HG02642 (cell line): Measurements from ENCODE around the gene PIP.
"Not testable (repeated sequence)": the region's sequence is repeated elsewhere in the genome, so short reads cannot be mapped to it uniquely, and the experiment has no call there.

ENCODE experiments used
- ATAC-seq: cut with Tn5 transposase; IDR thresholded peaks from one replicate; pipeline ENCODE4 v1.9.1; 2021; ENCODE audit warnings: mild to moderate bottlenecking; ENCODE audit not compliant: unreplicated experiment, poor library complexity

Gene PIP

GRCh38 chr7:143131781-143132180 is at the start of gene PIP:
Gene PIP, plus strand, starts transcription at chr7:143132077. Its CDS starts 40 bp downstream, at chr7:143132117.
- ATAC-seq = no peak

DNA sequence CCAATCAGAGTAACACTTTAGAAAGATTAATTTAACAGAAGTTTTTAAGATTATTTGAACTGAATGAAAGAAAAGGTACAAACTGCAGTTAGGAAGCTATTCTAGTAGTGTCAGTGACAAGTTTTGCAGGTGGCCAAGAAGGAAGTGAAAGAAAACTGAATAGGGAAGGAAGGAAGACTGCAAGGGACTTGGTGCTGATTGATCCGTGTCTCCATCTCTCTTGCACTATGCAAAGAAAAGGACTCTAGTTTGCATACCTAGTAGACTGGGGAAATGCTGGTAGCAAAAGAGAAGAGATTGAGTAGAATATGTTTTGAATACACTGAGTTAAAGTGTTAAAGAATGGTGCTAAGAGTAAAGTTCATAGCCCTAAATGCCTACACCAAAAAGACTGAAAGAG is 46.8 kb upstream of the PIP start:
- ATAC-seq = no peak

- ATAC-seq = not testable (repeated sequence)
Observed at GRCh38 chr7:143085610-143086009, 46.3 kb upstream of the PIP start.

- not testable (repeated sequence) for ATAC-seq
Observed at GRCh38 chr7:143088549-143089231, 43.2 kb upstream of the PIP start.

DNA sequence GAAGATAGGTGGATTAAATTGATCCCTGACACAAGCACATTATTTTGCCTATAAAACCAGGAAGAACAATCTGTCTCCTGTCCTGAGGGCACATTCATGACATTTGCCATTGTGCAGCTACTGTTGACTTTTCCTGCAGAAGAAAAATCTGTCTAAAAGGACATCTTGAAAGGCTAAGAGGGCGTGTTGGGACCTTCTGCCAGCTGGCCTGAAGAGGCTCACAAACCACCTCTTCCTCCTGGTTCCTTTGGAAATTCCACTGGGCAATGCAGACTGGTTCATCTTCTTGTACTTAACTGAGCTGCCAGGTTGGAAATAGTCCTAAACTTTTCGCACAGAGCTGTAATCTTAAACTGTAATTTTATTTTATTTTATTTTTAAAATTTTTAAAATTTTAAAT is 35.7 kb upstream of the PIP start:
- no peak for ATAC-seq

- ATAC-seq = not testable (repeated sequence)
Observed at GRCh38 chr7:143099579-143099978, 32.3 kb upstream of the PIP start.

- no peak for ATAC-seq
Observed at GRCh38 chr7:143104759-143105158, 27.1 kb upstream of the PIP start.

GRCh38 chr7:143108019-143108418 is 23.9 kb upstream of the PIP start:
- ATAC-seq = not testable (repeated sequence)

DNA sequence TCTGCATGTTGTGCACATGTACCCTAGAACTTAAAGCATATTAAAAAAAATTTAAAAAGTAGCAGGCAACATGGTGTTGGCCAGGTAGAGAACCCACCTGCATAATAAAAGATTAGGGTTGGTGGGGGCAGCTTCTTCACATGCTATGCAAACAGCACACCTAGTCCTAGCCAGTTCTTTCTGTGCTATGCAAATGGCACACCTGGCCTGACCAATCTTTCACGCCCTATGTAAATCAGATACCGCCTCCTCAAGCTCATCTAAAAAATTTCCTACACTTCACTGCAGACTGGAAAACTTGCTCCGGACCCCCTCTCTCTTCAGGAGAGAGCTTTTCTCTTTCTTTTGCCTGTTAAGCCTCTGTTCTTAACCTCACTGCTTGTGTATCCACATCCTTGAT is 14.5 kb upstream of the PIP start:
- ATAC-seq = no peak

DNA sequence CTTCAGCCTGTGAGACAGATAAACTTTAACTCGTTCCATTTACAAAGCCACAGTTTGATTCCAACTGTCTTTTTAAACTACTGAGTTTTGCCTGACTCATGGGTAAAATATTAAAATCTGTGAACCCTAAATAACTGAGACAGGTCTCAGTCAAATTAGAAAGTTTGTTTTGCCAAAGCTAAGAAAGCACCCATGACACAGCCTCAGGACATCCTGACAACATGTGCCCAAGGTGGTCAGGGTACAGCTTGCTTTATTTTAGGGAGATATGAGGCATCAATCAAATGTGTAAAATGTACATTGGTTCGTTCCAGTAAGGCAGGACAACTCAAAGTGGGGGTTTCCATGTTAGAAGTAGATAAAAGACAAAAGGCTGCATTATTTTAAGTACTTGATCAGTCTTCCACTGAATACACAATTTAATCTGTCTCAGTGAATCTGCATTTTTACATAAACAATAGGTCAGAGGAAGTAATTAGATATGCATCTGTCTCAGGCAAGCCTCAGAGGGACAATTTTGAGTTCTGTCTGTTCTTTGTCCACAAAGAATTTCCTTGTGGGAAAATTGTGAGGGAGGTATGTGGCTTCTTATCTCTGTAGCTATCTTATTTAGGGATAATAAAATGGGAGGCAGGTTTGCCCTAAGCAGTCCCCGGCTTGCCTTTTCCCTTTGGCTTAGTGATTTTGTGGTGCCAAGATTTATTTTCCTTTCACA is 11.0 kb upstream of the PIP start:
- ATAC-seq = no peak

DNA sequence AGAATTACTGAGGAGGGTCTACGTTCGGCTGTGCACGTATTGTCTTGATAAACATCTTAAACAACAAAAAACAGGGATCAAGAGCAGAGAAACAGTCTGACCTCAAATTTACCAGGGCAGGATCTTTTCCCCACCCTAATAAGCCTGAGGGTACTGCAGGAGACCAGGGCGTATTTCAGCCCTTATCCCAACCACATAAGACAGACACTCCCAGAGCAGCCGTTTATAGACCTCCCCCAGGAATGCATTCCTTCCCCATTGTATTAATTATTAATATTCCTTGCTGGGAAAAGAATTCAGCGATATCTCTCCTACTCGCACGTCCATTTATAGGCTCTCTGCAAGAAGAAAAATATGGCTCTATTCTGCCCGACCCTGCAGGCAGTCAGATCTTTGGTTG is 8.6 kb upstream of the PIP start:
- ATAC-seq = not testable (repeated sequence)

GRCh38 chr7:143126146-143126545 is 5.7 kb upstream of the PIP start:
- ATAC-seq = no peak

DNA sequence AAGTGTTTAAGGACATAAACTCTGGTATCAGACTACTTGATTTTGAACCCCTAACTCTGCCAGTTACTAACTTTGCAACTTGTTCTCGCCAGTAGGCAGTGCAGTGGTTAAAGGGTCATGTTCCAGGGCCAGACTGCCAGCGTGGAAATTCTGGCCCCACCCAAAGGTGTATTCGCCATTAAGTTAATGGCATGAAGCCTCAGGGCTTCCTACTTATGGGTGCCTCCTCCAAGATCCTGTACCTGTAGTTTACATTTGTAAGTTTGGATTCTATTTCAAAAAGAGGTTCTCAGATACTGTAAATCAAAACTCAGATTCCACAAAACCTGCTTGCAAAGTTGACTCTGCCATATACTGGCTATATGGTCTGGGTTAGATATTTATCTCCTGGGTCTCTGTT is 2.8 kb upstream of the PIP start:
- no peak for ATAC-seq

DNA sequence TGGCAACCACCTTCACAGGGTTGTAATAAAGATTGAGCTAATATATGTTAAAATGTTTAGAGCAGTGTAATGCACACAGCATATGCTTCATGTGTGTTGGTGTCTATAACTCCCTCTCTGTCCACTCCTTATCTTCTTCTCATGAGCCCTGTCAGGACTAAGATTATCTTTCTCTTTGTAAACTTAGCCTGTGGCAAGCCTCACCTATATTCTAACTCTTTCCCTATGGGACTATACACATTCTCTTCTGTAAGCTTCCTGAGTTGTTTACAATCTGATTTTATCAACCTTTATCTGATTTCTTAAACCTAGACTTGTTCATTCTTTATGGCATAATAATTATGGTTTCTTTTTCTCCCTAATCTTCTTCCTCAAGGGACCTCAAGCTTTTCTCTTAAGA is 2.4 kb upstream of the PIP start:
- ATAC-seq = no peak

GRCh38 chr7:143130541-143130940 is 1.3 kb upstream of the PIP start:
- ATAC-seq = no peak

DNA sequence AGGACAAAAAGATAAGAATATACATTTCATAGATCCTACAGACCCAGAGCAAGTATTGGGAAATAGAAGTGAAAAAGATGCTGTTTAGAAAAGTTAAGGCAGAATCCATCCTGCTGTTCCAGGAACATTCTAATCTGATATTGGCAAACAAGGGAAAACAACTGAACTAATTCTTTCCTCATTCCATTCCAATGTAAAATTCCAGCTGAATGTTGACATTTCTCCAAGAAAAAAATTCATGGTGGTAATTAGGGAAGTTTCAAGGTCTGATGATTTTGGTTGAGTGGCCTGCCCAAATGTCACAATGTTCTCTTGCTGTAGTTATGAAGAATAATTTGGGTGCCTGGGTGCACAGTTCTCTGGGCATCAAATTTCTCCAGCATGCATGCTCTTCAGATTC is 15.2 kb downstream of the PIP start:
- no peak for ATAC-seq

DNA sequence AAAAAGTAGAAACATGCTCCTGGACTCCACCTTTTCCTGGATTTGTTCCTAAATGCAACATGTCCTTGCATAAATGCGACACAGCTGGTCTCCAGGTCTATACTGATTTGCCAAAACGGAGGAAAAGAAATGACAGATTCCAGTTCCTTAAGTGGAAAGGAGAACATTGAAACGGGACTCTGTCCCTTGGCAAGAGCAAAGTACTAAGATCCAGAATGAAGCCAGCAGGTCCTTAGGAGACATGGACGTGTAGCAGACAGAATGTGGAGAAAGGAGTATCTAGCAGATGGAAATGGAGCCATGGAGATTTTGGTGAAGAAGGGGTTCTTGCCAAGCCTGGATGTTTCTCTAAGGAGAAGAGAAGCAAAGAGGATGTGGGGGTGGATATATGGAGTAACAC is 16.2 kb downstream of the PIP start:
- no peak for ATAC-seq

DNA sequence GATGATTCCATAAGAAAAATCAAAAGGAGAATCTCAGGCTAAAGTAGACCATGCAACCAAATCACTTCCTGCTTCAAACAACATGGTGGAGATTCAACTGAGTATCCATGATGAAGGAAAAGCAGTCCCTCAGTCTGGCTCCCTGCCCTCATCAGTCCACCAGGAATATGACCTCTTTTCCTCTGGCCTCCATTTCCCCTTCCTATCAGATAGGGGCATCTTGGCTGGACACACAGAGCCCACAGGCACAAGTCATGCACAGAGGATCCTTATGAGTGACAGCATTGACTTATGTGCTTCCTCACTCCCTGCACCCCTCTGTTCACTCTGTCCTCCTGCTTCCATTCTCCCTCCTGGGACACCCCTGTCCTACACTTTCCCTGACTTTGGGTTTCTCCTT is 16.8 kb downstream of the PIP start:
- ATAC-seq = no peak

DNA sequence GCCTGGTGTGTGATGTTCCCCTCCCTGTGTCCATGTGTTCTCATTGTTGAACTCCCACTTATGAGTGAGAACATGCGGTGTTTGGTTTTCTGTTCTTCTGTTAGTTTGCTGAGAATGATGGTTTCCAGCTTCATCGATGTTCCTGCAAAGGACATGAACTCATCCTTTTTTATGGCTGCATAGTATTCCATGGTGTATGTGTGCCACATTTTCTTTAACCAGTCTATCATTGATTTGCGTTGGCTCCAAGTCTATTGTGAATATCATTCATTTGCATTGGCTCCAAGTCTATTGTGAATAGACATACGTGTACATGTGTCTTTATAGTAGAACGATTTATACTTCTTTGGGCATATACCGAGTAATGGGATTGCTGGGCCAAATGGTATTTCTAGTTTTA is 18.8 kb downstream of the PIP start:
- ATAC-seq = not testable (repeated sequence)

GRCh38 chr7:143158617-143159016 is 26.7 kb downstream of the PIP start:
- ATAC-seq = not testable (repeated sequence)

DNA sequence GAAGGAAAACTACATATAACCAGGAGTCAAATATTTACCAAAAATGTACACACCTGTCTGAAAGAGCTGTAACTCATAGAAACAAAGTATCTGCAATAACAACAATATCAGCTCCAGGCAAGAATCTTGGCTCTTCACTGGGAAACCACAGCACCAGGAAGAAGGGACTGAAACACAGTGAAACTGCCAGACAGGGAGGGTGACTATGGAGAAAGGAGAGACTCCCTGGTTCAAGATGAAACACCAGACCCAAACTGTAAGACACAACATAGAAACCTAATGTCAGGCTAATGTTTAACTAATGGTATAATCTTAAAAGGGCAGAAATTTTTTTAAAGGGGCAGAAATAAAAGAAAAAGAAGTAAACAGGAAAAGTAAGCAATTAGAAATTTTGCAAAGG is 39.8 kb downstream of the PIP start:
- no peak for ATAC-seq

DNA sequence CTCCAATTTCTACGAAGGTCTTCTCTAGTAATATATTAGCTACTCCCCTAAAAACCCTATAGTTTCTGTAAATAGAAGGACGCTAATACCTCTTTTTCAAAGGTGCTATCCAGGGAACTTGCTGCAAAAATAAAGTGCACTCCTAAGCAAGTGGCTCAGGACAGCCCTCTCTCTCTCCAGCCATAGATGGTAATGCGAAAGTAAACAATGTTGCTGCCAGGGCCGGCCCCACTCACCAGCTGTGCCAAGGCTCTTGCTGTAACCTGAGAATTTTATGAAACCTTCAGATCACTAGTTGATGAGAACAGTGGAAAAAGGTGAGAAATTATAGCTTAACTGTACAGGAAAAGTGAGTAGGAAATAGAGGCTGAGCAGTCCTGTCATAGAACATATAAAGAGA is 40.5 kb downstream of the PIP start:
- ATAC-seq = no peak
